ENCODE data around the gene PACSIN1. TPM values are rescaled to one million over a fixed set of nuclear protein-coding genes. Genes with fewer than 3 reads are reported as not detected.

PACSIN1 gene
- total and polyA plus RNA-seq, 8 donors: under 0.01 to 2.2 (median 0.49) TPM; not detected in 2

DNA sequence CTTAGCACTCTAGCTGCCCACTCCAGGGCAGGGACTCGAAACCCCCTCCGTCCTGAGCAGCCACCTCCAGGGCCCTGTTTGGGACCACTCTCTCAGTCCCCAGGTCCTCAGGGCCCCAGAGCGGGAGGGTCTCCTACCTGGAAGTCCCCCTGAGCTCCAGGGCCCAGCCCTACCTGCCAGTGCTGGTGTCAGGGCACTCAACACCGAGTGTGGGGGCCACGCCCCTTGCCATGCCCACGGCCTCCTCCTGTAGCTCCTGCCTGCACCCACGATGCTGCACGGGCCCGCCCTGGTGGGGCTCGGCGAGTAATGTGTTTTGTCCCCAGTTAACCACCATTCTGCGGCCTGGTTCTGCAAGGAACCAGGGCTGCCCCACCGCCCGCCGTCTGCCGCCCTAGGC is 68.8 kb downstream of the PACSIN1 start:
- intact Hi-C loops (cut with DNase I; ENCODE audit: low total_unique reads): no loop called here
- 65 to 96% (median 73%) methylated on average over 9 to 16 of the region's 16 CpGs for WGBS, 5 donors
- no peaks in the 10 kb centered on the region for H3K36me3 ChIP-seq
- TF ChIP-seq EP300 (IDR thresholded peaks at IDR 0.05) (no peak), POLR2AphosphoS5 (IDR thresholded peaks at IDR 0.05) (no peak), POLR2A (IDR thresholded peaks at IDR 0.05) (no peak)
- TF ChIP-seq, protein P1, sequence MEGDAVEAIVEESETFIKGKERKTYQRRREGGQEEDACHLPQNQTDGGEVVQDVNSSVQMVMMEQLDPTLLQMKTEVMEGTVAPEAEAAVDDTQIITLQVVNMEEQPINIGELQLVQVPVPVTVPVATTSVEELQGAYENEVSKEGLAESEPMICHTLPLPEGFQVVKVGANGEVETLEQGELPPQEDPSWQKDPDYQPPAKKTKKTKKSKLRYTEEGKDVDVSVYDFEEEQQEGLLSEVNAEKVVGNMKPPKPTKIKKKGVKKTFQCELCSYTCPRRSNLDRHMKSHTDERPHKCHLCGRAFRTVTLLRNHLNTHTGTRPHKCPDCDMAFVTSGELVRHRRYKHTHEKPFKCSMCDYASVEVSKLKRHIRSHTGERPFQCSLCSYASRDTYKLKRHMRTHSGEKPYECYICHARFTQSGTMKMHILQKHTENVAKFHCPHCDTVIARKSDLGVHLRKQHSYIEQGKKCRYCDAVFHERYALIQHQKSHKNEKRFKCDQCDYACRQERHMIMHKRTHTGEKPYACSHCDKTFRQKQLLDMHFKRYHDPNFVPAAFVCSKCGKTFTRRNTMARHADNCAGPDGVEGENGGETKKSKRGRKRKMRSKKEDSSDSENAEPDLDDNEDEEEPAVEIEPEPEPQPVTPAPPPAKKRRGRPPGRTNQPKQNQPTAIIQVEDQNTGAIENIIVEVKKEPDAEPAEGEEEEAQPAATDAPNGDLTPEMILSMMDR (IDR thresholded peaks at IDR 0.05): no peak
- H3K9me3 ChIP-seq: no peaks in the 10 kb centered on the region
- H3K27me3 ChIP-seq: no peaks in the 10 kb centered on the region
- H3K4me3 ChIP-seq: no peak overlapping the region
- H3K27ac ChIP-seq: no peak overlapping the region
- no peak for DNase-seq
- H3K4me1 ChIP-seq: peaks cover 8 to 34% (median 22%) of the 10 kb centered on the region in 4 donors

- TF ChIP-seq POLR2AphosphoS5 (IDR thresholded peaks at IDR 0.05) (no peak), POLR2A (IDR thresholded peaks at IDR 0.05) (no peak), EP300 (IDR thresholded peaks at IDR 0.05) (no peak)
- TF ChIP-seq, protein P1 (IDR thresholded peaks at IDR 0.05): no peak
- no peak overlapping the region for H3K27ac ChIP-seq
- H3K9me3 ChIP-seq: no peaks in the 10 kb centered on the region
- no peak for DNase-seq
- peaks cover 8 to 34% (median 20%) of the 10 kb centered on the region in 4 donors for H3K4me1 ChIP-seq
- H3K4me3 ChIP-seq: no peak overlapping the region
- no peaks in the 10 kb centered on the region for H3K27me3 ChIP-seq
- intact Hi-C loops (cut with DNase I; ENCODE audit: low total_unique reads): no loop called here
- no peaks in the 10 kb centered on the region for H3K36me3 ChIP-seq
- 83 to 90% (median 85%) methylated on average over 6 of the region's 6 CpGs for WGBS, 5 donors
Observed at GRCh38 chr6:34535199-34535598, 69.3 kb downstream of the PACSIN1 start.

DNA sequence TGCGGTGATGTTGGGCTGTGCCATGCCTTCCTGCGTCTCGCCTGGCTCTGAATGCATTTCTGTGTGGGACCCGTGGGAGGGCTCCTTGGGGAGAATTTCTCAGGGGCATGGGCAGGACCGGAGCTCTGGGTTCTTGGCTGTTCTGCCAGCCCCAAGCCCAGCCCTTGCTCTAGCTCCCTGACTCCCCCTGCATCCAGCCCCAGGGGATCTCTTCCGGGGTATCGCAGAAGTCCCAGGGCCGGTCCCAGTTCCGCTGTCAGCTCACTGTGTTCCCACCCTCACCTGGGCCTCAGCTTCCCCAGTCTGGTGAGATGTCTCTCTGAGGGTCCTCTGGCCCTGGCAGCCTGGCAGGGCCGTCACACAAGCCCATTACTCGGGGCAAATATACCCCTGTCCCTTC is 69.8 kb downstream of the PACSIN1 start:
- H3K36me3 ChIP-seq: no peaks in the 10 kb centered on the region
- TF ChIP-seq, protein P1 (IDR thresholded peaks at IDR 0.05): no peak
- no peak for TF ChIP-seq POLR2A (IDR thresholded peaks at IDR 0.05)
- TF ChIP-seq EP300 (IDR thresholded peaks at IDR 0.05): no peak
- TF ChIP-seq POLR2AphosphoS5 (IDR thresholded peaks at IDR 0.05): no peak
- DNase-seq: no peak
- H3K27ac ChIP-seq: peak overlapping the region in 1 of 5 donors; percentile 14
- intact Hi-C loops (cut with DNase I; ENCODE audit: low total_unique reads): no loop called here
- H3K4me1 ChIP-seq: peaks cover 8 to 34% (median 20%) of the 10 kb centered on the region in 4 donors
- H3K27me3 ChIP-seq: no peaks in the 10 kb centered on the region
- H3K4me3 ChIP-seq: no peak overlapping the region
- 64 to 90% (median 74%) methylated on average over 11 of the region's 11 CpGs for WGBS, 5 donors
- no peaks in the 10 kb centered on the region for H3K9me3 ChIP-seq

- DNase-seq: peak; percentile 66 to 90
- Histone ChIP-seq H3K36me3 (no peaks in the 10 kb centered on the region), H3K27ac (peak overlapping the region in 2 of 5 donors; percentile 1 to 13), H3K9me3 (no peaks in the 10 kb centered on the region), H3K27me3 (no peaks in the 10 kb centered on the region), H3K4me3 (no peak overlapping the region), H3K4me1 (peaks cover 8 to 34% (median 20%) of the 10 kb centered on the region in 4 donors)
- WGBS, 5 donors: 24 to 59% (median 40%) methylated on average over 2 to 3 of the region's 3 CpGs
- intact Hi-C loops (cut with DNase I; ENCODE audit: low total_unique reads): no loop called here
- TF ChIP-seq POLR2A (IDR thresholded peaks at IDR 0.05) (no peak), EP300 (IDR thresholded peaks at IDR 0.05) (no peak), POLR2AphosphoS5 (IDR thresholded peaks at IDR 0.05) (no peak)
- TF ChIP-seq, protein P1 (IDR thresholded peaks at IDR 0.05): no peak
Observed at GRCh38 chr6:34536251-34536958, 70.5 kb downstream of the PACSIN1 start.

Measured in stomach (tissue), 9 donors.